Erythroblast (primary cell): ENCODE data around the gene ZNF701.

Experiments
- GATA1 ChIP-seq: IDR thresholded peaks from 2 replicates; pipeline ENCODE4 v1.6.1; 2011; ENCODE audit warnings: low read depth, mild to moderate bottlenecking, control low read depth, low read length, moderate library complexity
- POLR2A ChIP-seq: IDR thresholded peaks from 2 replicates; pipeline ENCODE4 v1.6.1; 2011; ENCODE audit warnings: mild to moderate bottlenecking, low read length

DNA sequence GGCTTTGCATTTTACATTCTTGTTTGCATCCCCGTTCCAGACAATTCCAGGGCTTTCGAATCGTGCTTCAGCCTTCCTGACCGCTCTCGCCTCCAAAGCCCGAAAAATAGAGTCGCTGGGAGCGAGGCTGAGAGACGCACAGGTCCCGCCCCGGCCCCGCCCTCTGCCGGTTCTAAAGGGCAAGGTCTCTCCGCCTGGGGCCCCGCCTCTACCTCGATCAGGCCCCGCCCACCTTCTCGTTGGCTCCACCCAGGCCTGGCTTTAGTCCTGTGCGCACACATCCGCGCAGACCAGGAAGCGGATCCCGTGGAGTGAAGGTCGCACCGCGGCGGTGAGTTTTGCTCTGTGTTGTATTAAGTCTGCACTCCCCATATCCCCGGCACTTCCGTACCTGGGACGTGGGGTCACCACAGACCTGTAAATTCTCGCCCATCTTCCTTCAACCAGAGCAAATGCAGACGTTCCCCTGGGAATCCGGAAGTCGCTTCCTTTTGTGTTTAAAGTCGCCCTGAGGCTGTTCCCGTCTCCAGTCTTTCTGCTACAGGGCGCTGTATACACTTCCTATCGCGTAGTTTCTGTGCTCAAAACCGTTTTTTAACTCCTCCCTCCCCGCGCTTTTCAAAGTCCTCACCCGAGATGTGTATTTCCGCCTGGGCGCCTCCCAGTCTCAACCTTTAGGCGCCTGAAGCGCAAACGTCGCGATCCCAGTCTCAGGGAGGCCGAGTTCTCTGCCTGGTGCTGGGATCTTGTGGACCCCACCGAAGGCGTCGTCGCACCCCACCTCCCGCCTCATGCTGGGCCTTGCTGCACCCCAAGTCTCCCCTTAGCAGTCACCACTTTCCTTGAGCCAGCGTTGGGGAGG, at the start of gene ZNF701:
- TF ChIP-seq POLR2A (peak; percentile 95), GATA1 (no peak)
